Vagina (tissue), 2 donors: ENCODE data around the gene DUSP22. TPM values are rescaled to one million over a fixed set of nuclear protein-coding genes. Genes with fewer than 3 reads are reported as not detected.

Experiments used
- DNase-seq, 2 donors: peaks; one replicate each; pipeline ENCODE4 v3.0.0-alpha.2; 2017; ENCODE audit errors: extremely low spot score in 2 of 2
- H3K27ac ChIP-seq: fragments of 200-600 bp; sonication (generic); one replicate; pipeline ENCODE4 v1.5.1; 2019
- H3K27me3 ChIP-seq: fragments of 200-600 bp; sonication (generic); one replicate; pipeline ENCODE4 v1.5.1; 2019
- H3K36me3 ChIP-seq, 2 donors: fragments of 200-600 bp; sonication (generic); one replicate each; pipeline ENCODE4 v1.5.1; 2017 to 2019
- H3K4me1 ChIP-seq: fragments of 200-600 bp; sonication (generic); one replicate; pipeline ENCODE4 v1.5.1; 2019
- H3K4me3 ChIP-seq, 2 donors: fragments of 200-600 bp; sonication (generic); 1 replicate in 1 of 2; 2 replicates in 1 of 2; pipeline ENCODE4 v1.5.1; 2016 to 2019
- H3K9me3 ChIP-seq: fragments of 200-600 bp; sonication (generic); one replicate; pipeline ENCODE4 v1.5.1; 2019
- CTCF ChIP-seq, 3 experiments: fragments of 450-650 bp in 2 of 3; fragments of 200-600 bp in 1 of 3; sonication (generic) in 1 of 3; IDR thresholded peaks; one replicate each; pipeline ENCODE4 v1.5.1; 2017 to 2019; ENCODE audit warnings: antibody characterized with exemption in 3 of 3, mild to moderate bottlenecking in 2 of 3, moderate library complexity in 2 of 3
- POLR2A ChIP-seq, 2 donors: fragments of 450-650 bp; IDR thresholded peaks; one replicate each; pipeline ENCODE4 v1.6.1; 2017; ENCODE audit warnings: antibody characterized with exemption in 2 of 2, mild to moderate bottlenecking in 2 of 2, moderate library complexity in 2 of 2
- POLR2AphosphoS5 ChIP-seq, 2 donors: sonication (generic); formaldehyde crosslinking; IDR thresholded peaks; one replicate each; pipeline ENCODE4 v1.9.0; 2017; ENCODE audit warnings: antibody characterized with exemption in 2 of 2, mild to moderate bottlenecking in 2 of 2, low read depth in 1 of 2; ENCODE audit not compliant: insufficient read depth in 1 of 2
- intact Hi-C: fragments of 100-400 bp; cut with DNase I; formaldehyde crosslinking; loops from one replicate; pipeline ENCODE4 v1.15.1; 2023
- total RNA-seq: library from RNA; depleted of rRNA; stranded (reverse); fragments of >200 nt; gene quantifications from one replicate; pipeline ENCODE4 v1.2.3, GENCODE V29; 2016

DUSP22 gene
- total RNA-seq, 1 donor from 2014 or later: 57.5 TPM

DNA sequence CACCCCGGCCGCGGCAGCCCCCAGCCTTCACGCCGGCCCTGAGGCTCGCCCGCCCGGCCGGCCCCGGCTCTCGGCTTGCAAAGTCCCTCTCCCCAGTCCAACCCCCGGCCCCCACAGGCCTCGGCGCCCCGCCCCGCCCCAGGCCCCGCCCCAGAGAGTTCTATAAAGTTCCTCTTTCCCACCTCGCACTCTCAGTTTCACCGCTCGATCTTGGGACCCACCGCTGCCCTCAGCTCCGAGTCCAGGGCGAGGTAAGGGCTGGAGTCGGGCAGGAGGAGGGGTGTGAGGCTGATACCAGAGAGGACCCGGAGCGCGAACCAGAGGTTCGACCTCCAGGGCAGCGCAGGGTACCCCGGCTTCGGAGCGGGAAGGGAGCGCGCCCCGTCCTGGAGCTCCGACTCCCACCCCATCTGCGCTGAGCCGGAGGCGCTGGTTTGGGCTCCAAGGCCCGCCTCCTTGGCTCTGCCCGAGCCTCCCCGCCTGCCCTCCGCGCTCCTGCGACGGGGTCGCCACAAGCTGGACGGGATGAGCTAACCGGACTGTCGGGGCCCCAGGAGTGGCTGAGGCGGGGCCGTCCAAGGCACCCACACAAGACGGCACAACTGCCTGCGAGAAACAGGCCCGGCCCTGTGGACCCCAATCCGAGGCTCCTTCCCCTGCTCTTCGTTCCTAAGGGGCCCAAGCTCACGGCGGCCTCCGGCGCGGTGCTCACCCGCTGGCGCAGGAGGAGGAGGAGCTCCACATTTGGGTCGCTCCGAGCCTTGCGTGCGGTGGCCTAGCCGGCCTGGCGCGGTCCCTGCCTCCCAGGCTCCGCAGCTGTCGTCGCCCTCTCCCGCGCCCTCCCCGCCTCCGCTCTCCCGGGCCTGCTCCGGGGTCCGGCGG lies 99.5 kb downstream of the DUSP22 start, which contains the start of gene IRF4:
TSS of gene IRF4 (plus strand) at position 194 of the 882 bp plus-strand sequence. CDS start 1,401 bp downstream, outside the sequence.
- Histone ChIP-seq H3K27ac (peak within 1 kb of the TSS; percentile 84), H3K9me3 (no peaks in the 10 kb centered on the region), H3K4me1 (peaks cover 29% of the 10 kb centered on the region), H3K36me3 (no peaks in the 10 kb centered on the region), H3K4me3 (peak within 1 kb of the TSS; percentile 40 to 47), H3K27me3 (no peaks in the 10 kb centered on the region)
- no peak for DNase-seq
- intact Hi-C loops: no loop called here
- TF ChIP-seq POLR2A (IDR thresholded peaks at IDR 0.05) (peak in 1 of 2 donors; percentile 48), POLR2AphosphoS5 (IDR thresholded peaks at IDR 0.05; ENCODE audit: insufficient read depth in 1 of 2, low read depth in 1 of 2) (peak in 1 of 2 donors; percentile 81), CTCF (IDR thresholded peaks at IDR 0.05) (no peak)

DNA sequence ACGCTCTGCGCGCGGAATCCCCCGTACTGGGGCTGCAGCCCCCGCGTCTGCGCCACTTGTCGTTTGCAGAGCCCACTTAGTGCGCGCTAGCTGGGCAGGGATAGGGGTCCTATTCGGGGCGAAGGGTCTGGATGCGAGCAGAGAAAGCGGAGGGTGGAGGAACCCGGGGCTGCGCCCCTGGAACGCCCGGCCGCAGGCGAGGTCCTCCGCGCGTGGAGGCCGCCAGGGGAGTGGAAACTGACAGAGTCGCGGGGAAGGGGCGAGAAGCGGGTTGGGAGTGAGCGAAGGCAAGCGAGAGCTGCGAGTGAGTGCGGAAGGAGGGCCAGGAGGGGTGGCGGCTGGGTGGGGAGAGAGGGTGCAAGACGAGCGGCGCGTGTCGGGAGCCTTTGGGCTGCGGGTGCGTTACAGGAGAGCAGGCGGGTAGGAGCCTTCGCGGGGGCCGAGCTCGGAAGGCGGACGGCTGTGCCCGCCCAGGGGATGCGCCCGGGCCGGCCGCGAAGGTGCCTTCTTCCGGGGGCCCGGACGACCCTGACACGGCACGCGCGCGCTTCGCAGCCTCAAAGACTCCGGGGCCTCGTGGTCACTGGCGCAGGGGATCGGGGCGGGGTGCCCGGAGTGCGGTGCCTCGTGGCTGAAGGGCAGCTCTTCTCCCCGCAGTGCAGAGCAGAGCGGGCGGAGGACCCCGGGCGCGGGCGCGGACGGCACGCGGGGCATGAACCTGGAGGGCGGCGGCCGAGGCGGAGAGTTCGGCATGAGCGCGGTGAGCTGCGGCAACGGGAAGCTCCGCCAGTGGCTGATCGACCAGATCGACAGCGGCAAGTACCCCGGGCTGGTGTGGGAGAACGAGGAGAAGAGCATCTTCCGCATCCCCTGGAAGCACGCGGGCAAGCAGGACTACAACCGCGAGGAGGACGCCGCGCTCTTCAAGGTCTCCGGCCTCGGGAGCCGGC lies 100.4 kb downstream of the DUSP22 start:
- Histone ChIP-seq H3K4me3 (peak overlapping the region; percentile 40 to 47), H3K27me3 (no peaks in the 10 kb centered on the region), H3K36me3 (no peaks in the 10 kb centered on the region), H3K4me1 (peaks cover 29% of the 10 kb centered on the region), H3K9me3 (no peaks in the 10 kb centered on the region), H3K27ac (peak overlapping the region; percentile 84)
- TF ChIP-seq POLR2A (IDR thresholded peaks at IDR 0.05) (no peak), CTCF (IDR thresholded peaks at IDR 0.05) (no peak), POLR2AphosphoS5 (IDR thresholded peaks at IDR 0.05; ENCODE audit: insufficient read depth in 1 of 2, low read depth in 1 of 2) (no peak)
- intact Hi-C loops: no loop called here
- DNase-seq: no peak

DNA sequence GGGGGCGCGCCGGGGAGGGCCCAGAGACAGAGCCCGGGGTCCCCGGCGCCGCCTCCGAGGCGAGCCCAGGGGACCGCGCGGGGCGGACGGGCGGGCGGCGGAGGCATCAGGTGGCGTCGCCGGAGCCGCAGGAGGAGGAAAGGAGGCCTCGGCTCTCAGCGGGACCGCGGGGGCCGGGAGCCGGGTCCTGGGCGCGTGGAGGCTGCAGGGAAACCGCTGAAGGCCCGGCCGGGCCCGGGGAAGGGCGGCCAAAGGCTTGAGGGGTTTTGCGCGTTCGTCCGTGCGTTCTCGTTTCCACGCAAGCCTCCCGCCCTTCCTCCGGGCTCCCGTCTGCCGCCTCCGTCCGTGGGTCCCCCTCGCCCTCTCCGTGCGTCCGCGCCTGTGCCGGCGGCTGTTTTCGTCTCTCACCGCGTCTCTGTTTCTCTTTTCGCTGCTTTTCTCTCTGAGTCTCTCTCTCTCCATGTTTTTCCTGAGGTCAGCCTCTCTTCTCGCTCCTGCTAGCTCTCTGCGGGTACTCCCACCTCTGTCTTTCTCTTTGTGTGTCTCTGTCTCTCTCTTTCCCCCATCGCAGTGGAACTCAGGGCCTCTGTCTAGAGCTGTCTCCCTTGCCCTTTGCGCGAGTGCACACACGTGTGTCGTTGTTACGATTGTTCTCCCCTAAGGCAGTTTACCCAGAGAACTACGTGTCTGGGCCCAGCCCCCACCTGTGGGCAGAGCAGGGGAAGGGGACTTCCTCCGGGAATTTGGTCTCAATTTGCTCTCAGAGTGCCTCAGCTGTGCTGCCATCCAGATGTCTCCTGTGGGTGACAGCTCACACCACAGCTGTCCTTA lies 101.3 kb downstream of the DUSP22 start:
- H3K27me3 ChIP-seq: no peaks in the 10 kb centered on the region
- no peak for DNase-seq
- TF ChIP-seq POLR2A (IDR thresholded peaks at IDR 0.05) (no peak), POLR2AphosphoS5 (IDR thresholded peaks at IDR 0.05; ENCODE audit: insufficient read depth in 1 of 2, low read depth in 1 of 2) (no peak), CTCF (IDR thresholded peaks at IDR 0.05) (no peak)
- H3K4me3 ChIP-seq: peak overlapping the region; percentile 40 to 47
- H3K27ac ChIP-seq: peak overlapping the region; percentile 84
- peaks cover 29% of the 10 kb centered on the region for H3K4me1 ChIP-seq
- H3K36me3 ChIP-seq: no peaks in the 10 kb centered on the region
- no peaks in the 10 kb centered on the region for H3K9me3 ChIP-seq
- intact Hi-C loops: no loop called here

DNA sequence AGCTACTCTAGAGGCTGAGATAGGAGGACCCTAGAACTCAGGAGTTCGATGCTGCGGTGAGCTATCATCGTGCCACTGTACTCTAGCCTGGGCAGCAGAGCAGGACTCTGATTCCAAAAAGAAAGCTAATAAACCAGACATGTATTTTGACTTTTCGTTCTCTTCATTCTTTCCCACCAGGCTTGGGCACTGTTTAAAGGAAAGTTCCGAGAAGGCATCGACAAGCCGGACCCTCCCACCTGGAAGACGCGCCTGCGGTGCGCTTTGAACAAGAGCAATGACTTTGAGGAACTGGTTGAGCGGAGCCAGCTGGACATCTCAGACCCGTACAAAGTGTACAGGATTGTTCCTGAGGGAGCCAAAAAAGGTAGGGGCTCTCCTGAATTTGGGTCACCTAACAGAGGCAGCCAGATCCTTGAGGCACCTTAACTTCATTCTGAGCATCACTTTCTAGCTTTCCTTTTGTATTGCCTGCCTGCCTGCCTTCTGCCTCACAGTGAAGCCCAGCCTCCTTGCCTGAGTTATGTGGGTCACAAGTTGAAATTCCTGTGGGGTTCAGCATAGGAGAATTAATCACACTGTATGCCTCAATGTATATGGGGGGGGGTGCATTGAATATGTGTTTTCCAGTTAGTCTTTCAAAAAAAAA lies 102.5 kb downstream of the DUSP22 start:
- peak in 1 of 2 donors; percentile 34 for DNase-seq
- H3K4me3 ChIP-seq: no peak overlapping the region
- no peak overlapping the region for H3K27ac ChIP-seq
- TF ChIP-seq POLR2AphosphoS5 (IDR thresholded peaks at IDR 0.05; ENCODE audit: insufficient read depth in 1 of 2, low read depth in 1 of 2) (no peak), CTCF (IDR thresholded peaks at IDR 0.05) (no peak), POLR2A (IDR thresholded peaks at IDR 0.05) (no peak)
- no peaks in the 10 kb centered on the region for H3K36me3 ChIP-seq
- no peaks in the 10 kb centered on the region for H3K9me3 ChIP-seq
- intact Hi-C loops: no loop called here
- H3K4me1 ChIP-seq: peaks cover 29% of the 10 kb centered on the region
- H3K27me3 ChIP-seq: no peaks in the 10 kb centered on the region
